Psoas muscle (tissue), 8 donors: ENCODE data around the gene FOXE3. TPM values are rescaled to one million over a fixed set of nuclear protein-coding genes. Genes with fewer than 3 reads are reported as not detected.

Experiments
- ATAC-seq, 4 donors: fragments of 200-7000 bp; cut with Tn5 transposase; one replicate each; pipeline ENCODE4 v1.9.1; 2020; ENCODE audit warnings: moderate library complexity in 3 of 4, mild to moderate bottlenecking in 2 of 4
- DNase-seq, 2 donors: peaks; one replicate each; pipeline ENCODE4 v3.0.0-alpha.2; 2020
- H3K27ac ChIP-seq: fragments of 200-600 bp; one replicate; pipeline ENCODE4 v1.8.0; 2022
- H3K27me3 ChIP-seq, 3 donors: fragments of 200-600 bp in 1 of 3; one replicate each; pipeline versions ENCODE4 v1.6.1 to v1.8.0; 2013 to 2022; ENCODE audit warnings: low read length in 2 of 3, mild to moderate bottlenecking in 2 of 3, moderate library complexity in 1 of 3; ENCODE audit not compliant: insufficient read depth in 3 of 3
- H3K36me3 ChIP-seq, 2 donors: fragments of 200-600 bp in 1 of 2; one replicate each; pipeline versions ENCODE4 v1.6.1 to v1.8.0; 2013 to 2022; ENCODE audit warnings: low read depth in 1 of 2, mild to moderate bottlenecking in 1 of 2, moderate library complexity in 1 of 2; ENCODE audit not compliant: insufficient read depth in 1 of 2
- H3K4me1 ChIP-seq: fragments of 200-600 bp; one replicate; pipeline ENCODE4 v1.8.0; 2022
- H3K4me3 ChIP-seq: fragments of 200-600 bp; one replicate; pipeline ENCODE4 v1.8.0; 2022; ENCODE audit warnings: mild to moderate bottlenecking
- H3K9me3 ChIP-seq: fragments of 200-600 bp; one replicate; pipeline ENCODE4 v1.8.0; 2022
- CTCF ChIP-seq: fragments of 200-600 bp; IDR thresholded peaks from one replicate; pipeline ENCODE4 v1.8.0; 2022; ENCODE audit warnings: antibody characterized with exemption
- WGBS, 3 donors: extraction: QIAGEN DNeasy Blood & Tissue Kit; methylation state at CpG; one replicate each; pipeline versions ENCODE4 v1.1.6 to v1.1.7; 2013; 5-methylcytosine and 5-hydroxymethylcytosine counted together
- intact Hi-C, 2 donors: fragments of 100-400 bp; cut with DNase I; formaldehyde crosslinking; loops; one replicate each; pipeline versions ENCODE4 v1.11.0 to v1.14.2; 2022
- polyA plus RNA-seq, 3 donors: library from polyadenylated mRNA; stranded (reverse); fragments of 200-250 nt; gene quantifications; one replicate each; pipeline ENCODE4 v1.2.3, GENCODE V29; 2013
- total RNA-seq, 4 donors: library from RNA; stranded (reverse); fragmentation: NEBNext Ultra II Directional in 2 of 4; extraction: Animal tissue kit (Norgen Biotek cat#: 25700) in 2 of 4; gene quantifications; one replicate each; pipeline versions ENCODE4 v1.2.1 to v1.2.4, GENCODE V29; 2021 to 2023
- donor health status: healthy with polysubstance abuse.
- donor health status: DM: no; HTN: no; CAD: no; lungs with moderate emphysema.
- donor health status: Bipolar disorder and iron deficiency.
- donor health status: healthy.
- donor health status: DM: yes; HTN: yes; CAD: no.
- donor health status: DM: no; HTN: no; CAD: no.
- donor health status: DM: no; HTN: no; CAD: no.
- donor health status: DM: yes; HTN: yes; CAD: no.

Gene FOXE3
- total and polyA plus RNA-seq, 7 donors = 0.03 to 0.10 (median 0.08) TPM; not detected in 4

- no peak for DNase-seq
- 39 to 44% (median 40%) methylated on average over 2 of the region's 2 CpGs for WGBS, 3 donors
Observed at GRCh38 chr1:47389731-47390130, 26.4 kb upstream of the FOXE3 start.

GRCh38 chr1:47390843-47391242 lies 25.2 kb upstream of the FOXE3 start:
- no peak for DNase-seq
- H3K4me3 ChIP-seq = no peak overlapping the region
- TF ChIP-seq CTCF = no peak

More at GRCh38 chr1:47389731-47390130, 26.4 kb upstream of the FOXE3 start:
- peaks cover 0 to 9% (median 2%) of the 10 kb centered on the region in 3 donors for H3K27me3 ChIP-seq
- no peak for TF ChIP-seq CTCF
- H3K27ac ChIP-seq = no peak overlapping the region
- intact Hi-C loops = loop anchor here in 1 of 2 donors (5.0 kb wide), 2 partner anchors 323 to 338 kb away; no protein-coding TSS in a partner anchor
- no peaks in the 10 kb centered on the region for H3K4me1 ChIP-seq
- no peak overlapping the region for H3K4me3 ChIP-seq
- H3K36me3 ChIP-seq = no peaks in the 10 kb centered on the region
- ATAC-seq = no peak
- H3K9me3 ChIP-seq = no peaks in the 10 kb centered on the region

GRCh38 chr1:47393141-47393540 lies 22.9 kb upstream of the FOXE3 start:
- H3K4me1 ChIP-seq = no peaks in the 10 kb centered on the region
- no peaks in the 10 kb centered on the region for H3K36me3 ChIP-seq
- no peaks in the 10 kb centered on the region for H3K9me3 ChIP-seq
- ATAC-seq (no peak), DNase-seq (no peak)
- TF ChIP-seq CTCF = no peak
- H3K4me3 ChIP-seq = no peak overlapping the region
- intact Hi-C loops = no loop called here
- no peak overlapping the region for H3K27ac ChIP-seq
- whole genome bisulfite sequencing, 3 donors = 33 to 41% (median 40%) methylated on average over 5 of the region's 5 CpGs
- peaks cover 0 to 35% (median 2%) of the 10 kb centered on the region in 3 donors for H3K27me3 ChIP-seq

More at GRCh38 chr1:47390843-47391242, 25.2 kb upstream of the FOXE3 start:
- Histone ChIP-seq H3K27me3 (peaks cover 0 to 13% (median 2%) of the 10 kb centered on the region in 3 donors), H3K36me3 (no peaks in the 10 kb centered on the region), H3K27ac (no peak overlapping the region), H3K4me1 (no peaks in the 10 kb centered on the region), H3K9me3 (no peaks in the 10 kb centered on the region)
- intact Hi-C loops = no loop called here
- ATAC-seq = no peak
- 60 to 87% (median 77%) methylated on average over 2 of the region's 2 CpGs for WGBS, 3 donors

- Histone ChIP-seq H3K4me1 (no peaks in the 10 kb centered on the region), H3K4me3 (no peak overlapping the region), H3K9me3 (no peaks in the 10 kb centered on the region), H3K27ac (no peak overlapping the region), H3K36me3 (no peaks in the 10 kb centered on the region), H3K27me3 (peaks cover 0 to 50% (median 4%) of the 10 kb centered on the region in 3 donors)
- no peak for TF ChIP-seq CTCF
- WGBS, 3 donors = 60 to 88% (median 86%) methylated on average over 3 of the region's 3 CpGs
- intact Hi-C loops = no loop called here
- ATAC-seq (no peak), DNase-seq (no peak)
Observed at GRCh38 chr1:47395433-47395832, 20.7 kb upstream of the FOXE3 start.

- H3K4me1 ChIP-seq = no peaks in the 10 kb centered on the region
- intact Hi-C loops = no loop called here
- no peak for DNase-seq
- H3K36me3 ChIP-seq = no peaks in the 10 kb centered on the region
- no peak for TF ChIP-seq CTCF
- no peak overlapping the region for H3K27ac ChIP-seq
- H3K9me3 ChIP-seq = no peaks in the 10 kb centered on the region
- H3K27me3 ChIP-seq = peaks cover 0 to 59% (median 4%) of the 10 kb centered on the region in 3 donors
- ATAC-seq = no peak
- 92 to 94% (median 93%) methylated on average over 6 of the region's 6 CpGs for WGBS, 3 donors
- H3K4me3 ChIP-seq = no peak overlapping the region
Observed at GRCh38 chr1:47396671-47397196, 19.4 kb upstream of the FOXE3 start.
